Stimulated activated CD8-positive, alpha-beta memory T cell treated with anti-CD3 and anti-CD28 coated beads, Interleukin-15, amount 100 ng/mL, for 4 hours (primary cell): ENCODE data around the gene CFAP54.
"Not testable (repeated sequence)": the region's sequence is repeated elsewhere in the genome, so short reads cannot be mapped to it uniquely, and the experiment has no call there.

Experiments
- DNase-seq, 2 donors: peaks; one replicate each; pipeline ENCODE4 v3.0.0-alpha.2; 2020; ENCODE audit warnings: low read depth in 2 of 2

The CFAP54 gene

GRCh38 chr12:96623656-96624217 lies 134.4 kb downstream of the CFAP54 start:
- DNase-seq, result no peak

GRCh38 chr12:96635844-96636243 lies 146.5 kb downstream of the CFAP54 start:
- DNase-seq, result no peak

- no peak for DNase-seq
These were observed 147.5 kb downstream of the CFAP54 start for GRCh38 chr12:96636895-96637294.

DNA sequence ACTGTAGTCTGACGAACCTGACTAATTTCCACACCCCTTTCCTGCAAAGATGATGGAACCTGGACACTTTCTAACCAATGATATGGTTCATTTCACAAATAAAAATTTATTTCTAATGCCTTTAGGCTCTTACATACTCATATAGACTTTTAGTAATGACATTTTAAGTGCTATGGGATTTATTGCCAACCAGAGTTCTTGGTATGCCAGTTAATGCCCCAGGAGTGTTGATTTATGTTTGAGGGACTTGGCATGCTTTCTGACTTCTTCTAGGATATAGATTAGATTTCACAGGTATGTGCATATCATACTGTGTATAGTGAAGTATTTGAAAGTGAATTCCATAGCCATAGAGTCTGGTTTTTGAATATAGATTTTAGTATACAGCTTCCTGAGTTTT lies 159.5 kb downstream of the CFAP54 start:
- DNase-seq, result no peak

- no peak for DNase-seq
These were observed 163.5 kb downstream of the CFAP54 start for GRCh38 chr12:96652870-96653269.

DNA sequence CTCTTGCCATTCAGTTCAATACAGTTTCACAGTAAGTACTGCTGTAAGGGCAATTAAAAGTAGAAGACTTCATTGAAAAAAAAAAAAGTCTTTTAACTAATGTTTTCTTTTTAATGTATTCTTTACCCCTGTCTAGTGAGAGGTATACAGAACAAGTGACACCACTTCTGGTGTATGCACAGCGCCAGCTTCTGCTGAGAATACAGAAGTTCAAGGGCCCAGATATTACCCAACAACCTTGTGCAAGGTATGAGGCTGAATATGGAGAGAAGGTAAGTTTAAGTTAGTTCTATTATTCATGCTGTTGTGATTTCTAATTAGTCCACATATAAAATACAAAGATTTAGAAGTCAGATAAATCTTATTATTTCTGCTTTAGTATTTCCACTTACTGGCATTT lies 168.7 kb downstream of the CFAP54 start:
- no peak for DNase-seq

DNA sequence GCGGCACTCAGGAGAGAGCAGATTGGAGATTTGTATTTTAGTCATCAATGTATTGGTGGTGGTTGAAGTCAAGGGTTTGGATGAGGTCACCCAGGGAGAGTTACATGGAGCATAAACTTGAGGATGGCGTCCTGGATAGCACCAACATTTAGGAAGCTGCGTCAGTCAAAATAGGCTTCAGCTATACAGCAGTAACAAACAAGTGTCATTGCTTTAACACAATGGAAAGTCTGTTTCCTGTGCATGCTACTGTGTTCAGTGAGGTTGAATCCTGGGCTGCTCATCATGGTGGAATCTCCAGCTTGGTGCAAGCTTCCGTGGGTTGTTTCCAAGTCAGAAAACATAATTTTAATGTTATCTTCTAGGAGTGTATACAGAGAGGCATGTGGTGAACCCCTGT lies 180.4 kb downstream of the CFAP54 start:
- no peak for DNase-seq

GRCh38 chr12:96670334-96670899 lies 181.0 kb downstream of the CFAP54 start:
- DNase-seq, result no peak

GRCh38 chr12:96675519-96675918 lies 186.1 kb downstream of the CFAP54 start:
- DNase-seq, result not testable (repeated sequence)

GRCh38 chr12:96677363-96677762 lies 188.0 kb downstream of the CFAP54 start:
- no peak for DNase-seq

DNA sequence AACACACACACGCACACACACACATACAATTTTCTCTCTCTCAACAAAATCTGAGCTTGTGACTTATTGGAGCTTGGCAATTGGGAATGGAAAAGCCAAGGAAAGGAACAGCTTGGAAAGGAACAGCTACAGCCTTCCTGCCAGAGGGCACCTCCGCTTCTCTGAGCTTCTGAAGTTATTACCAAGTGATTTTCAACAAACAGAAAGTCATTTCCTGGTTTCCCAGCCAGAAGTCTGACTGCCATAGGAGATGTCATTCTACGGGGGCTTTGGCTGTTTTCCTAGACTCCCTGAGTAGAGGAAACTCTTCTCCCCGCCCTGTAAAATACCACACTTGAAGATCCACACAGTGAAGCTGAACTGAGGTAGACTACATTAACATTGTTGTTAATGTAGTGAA lies 198.3 kb downstream of the CFAP54 start:
- no peak for DNase-seq

GRCh38 chr12:96698521-96698920 lies 209.1 kb downstream of the CFAP54 start:
- no peak for DNase-seq

GRCh38 chr12:96698965-96699364 lies 209.6 kb downstream of the CFAP54 start:
- no peak for DNase-seq

DNA sequence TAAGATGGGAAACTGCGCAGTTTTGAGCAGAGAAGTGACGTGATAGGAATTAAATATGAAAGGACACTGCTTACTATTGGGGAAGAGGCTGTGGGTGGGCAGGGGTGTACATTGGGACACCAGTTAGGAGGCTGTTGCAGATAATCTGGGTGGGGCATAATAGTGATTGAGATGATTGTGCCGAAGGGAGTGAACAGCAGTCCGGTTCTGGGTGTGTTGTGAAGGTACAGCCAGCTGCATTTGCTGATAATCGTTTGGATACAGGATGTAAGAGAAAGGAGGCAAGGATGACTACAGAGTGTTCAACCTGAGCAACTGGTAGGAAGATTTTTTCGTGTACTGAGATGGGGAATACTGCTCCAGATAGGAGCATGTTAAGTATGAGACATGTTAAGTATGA lies 212.5 kb downstream of the CFAP54 start:
- DNase-seq, result no peak

GRCh38 chr12:96710127-96710745 lies 220.9 kb downstream of the CFAP54 start:
- DNase-seq, result no peak

GRCh38 chr12:96711364-96711763 lies 222.0 kb downstream of the CFAP54 start:
- DNase-seq, result no peak

DNA sequence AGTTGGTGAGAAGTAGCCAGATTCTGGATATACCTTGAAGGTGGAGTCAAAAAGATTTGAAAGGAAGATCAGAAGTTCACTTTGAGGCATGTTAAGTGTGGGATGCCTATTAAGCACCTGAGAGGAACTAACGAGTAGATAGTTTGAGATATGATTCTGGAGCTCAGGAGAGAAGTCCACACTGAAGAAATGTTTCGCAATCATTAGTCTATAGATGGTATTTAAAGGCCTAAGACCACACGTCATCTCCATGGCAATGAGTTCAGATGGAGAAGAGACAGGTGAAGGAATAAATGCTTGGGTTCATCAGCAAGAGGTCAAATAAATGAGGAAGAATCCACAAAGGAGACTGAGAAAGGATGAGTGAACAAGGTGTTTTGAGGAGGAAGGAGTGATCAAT lies 224.8 kb downstream of the CFAP54 start:
- DNase-seq, result no peak

DNA sequence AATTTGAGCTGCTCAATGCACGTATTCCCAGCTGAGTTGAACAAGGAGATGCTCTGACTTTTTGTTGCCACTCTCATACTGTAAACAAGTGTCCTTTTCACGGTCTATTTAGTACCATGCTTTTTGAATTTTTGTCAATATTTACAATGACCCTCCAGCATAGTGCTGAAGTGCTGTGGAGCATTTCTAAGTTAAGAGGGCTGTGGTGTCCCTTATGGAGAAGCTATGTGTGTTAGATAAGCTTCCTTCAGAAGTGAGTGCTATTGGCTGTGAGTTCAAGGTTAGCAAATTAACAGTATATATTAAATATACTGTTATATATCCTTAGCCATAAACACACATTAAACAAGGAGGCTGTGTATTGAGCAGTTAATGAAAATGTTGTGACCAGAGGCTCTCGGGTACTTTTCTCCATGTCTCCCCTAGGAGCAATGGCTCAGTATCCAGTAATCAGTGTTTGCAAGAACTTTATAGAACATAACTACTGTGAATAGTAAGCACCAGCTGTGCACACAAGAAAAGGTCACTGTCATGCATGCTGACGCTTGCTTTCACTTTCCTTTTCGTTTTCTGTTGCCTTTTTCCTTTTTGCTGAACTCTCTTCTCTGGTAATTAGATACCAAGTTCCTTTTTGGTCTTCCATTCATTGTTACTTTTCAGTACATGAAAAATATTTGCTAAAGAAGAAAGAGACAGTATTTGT lies 230.4 kb downstream of the CFAP54 start:
- DNase-seq, result no peak

GRCh38 chr12:96720363-96720705 lies 231.0 kb downstream of the CFAP54 start:
- DNase-seq, result no peak

GRCh38 chr12:96729466-96729865 lies 240.1 kb downstream of the CFAP54 start:
- not testable (repeated sequence) for DNase-seq

- DNase-seq, result no peak
These were observed 240.5 kb downstream of the CFAP54 start for GRCh38 chr12:96729886-96730285.

- no peak for DNase-seq
These were observed 254.2 kb downstream of the CFAP54 start for GRCh38 chr12:96743606-96744005.

DNA sequence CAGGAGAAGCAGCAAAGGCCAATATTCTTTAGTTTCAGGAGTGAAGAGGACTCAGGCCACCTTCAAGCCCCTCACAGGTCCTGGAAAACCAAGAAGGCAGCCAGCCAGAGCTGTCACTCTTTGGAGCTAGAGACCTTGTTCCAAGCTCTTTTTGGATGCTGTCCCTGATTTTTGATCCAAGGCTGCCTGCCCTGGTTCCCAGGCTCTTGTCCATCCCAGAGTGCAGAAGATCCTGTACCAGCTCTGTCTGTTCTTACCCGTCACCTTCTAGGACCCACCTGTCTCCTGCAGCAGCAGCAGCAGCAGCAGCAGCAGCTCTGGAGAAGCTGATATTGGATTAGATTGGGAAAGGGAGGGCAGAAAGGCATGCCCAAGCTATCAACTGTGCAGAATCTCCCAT lies 260.6 kb downstream of the CFAP54 start:
- DNase-seq, result no peak
